Ovary (tissue), 9 donors: ENCODE results near the gene PCDHA3. TPM values are rescaled to one million over a fixed set of nuclear protein-coding genes. Genes with fewer than 3 reads are reported as not detected.
"Not testable (repeated sequence)": the region's sequence is repeated elsewhere in the genome, so short reads cannot be mapped to it uniquely, and the experiment has no call there.

Experiments used
- DNase-seq, 5 donors: peaks; one replicate each; pipeline ENCODE4 v3.0.0-alpha.2; 2019 to 2020
- H3K27ac ChIP-seq, 2 donors: fragments of 200-600 bp; one replicate each; pipeline versions ENCODE4 v1.5.1 to v1.8.0; 2019 to 2022
- H3K27me3 ChIP-seq: fragments of 200-600 bp; one replicate; pipeline ENCODE4 v1.8.0; 2022
- H3K36me3 ChIP-seq: fragments of 200-600 bp; sonication (generic); one replicate; pipeline ENCODE4 v1.5.1; 2019
- H3K4me1 ChIP-seq: one replicate; pipeline ENCODE4 v1.8.1; 2013; ENCODE audit warnings: mild to moderate bottlenecking, moderate library complexity; ENCODE audit not compliant: insufficient read depth
- H3K4me3 ChIP-seq: fragments of 200-600 bp; sonication (generic); one replicate; pipeline ENCODE4 v1.5.1; 2017
- H3K9me3 ChIP-seq, 2 donors: fragments of 200-600 bp in 1 of 2; sonication (generic) in 1 of 2; one replicate each; pipeline versions ENCODE4 v1.5.1 to v1.8.1; 2013 to 2019; ENCODE audit warnings: mild to moderate bottlenecking in 1 of 2, moderate library complexity in 1 of 2
- EP300 ChIP-seq: sonication (generic); formaldehyde crosslinking; IDR thresholded peaks from one replicate; pipeline ENCODE4 v1.6.1; 2017; ENCODE audit warnings: antibody characterized with exemption
- POLR2A ChIP-seq: fragments of 450-650 bp; IDR thresholded peaks from one replicate; pipeline ENCODE4 v1.6.1; 2017; ENCODE audit warnings: antibody characterized with exemption, mild to moderate bottlenecking, moderate library complexity
- WGBS, 3 donors: extraction: QIAGEN DNeasy Blood & Tissue Kit in 1 of 3; methylation state at CpG; one replicate each; pipeline versions ENCODE4 v1.1.5 to v1.1.7; 2013 to 2017; 5-methylcytosine and 5-hydroxymethylcytosine counted together
- intact Hi-C, 4 donors: fragments of 100-400 bp; cut with DNase I; formaldehyde crosslinking; loops; one replicate each; pipeline versions ENCODE4 v1.11.0 to v1.15.1; 2022 to 2023
- polyA plus RNA-seq, 2 donors: library from polyadenylated mRNA; stranded (reverse); fragments of 200-250 nt in 1 of 2; fragments of 350-450 nt in 1 of 2; fragmentation: Illumina TruSeq in 1 of 2; extraction: RNeasy Lipid Tissue Mini Kit (QIAGEN cat#74804) in 1 of 2; gene quantifications; one replicate each; pipeline ENCODE4 v1.2.3, GENCODE V29; 2013 to 2014
- total RNA-seq, 7 donors: library from RNA; depleted of rRNA in 2 of 7; stranded (reverse); fragments of >200 nt in 2 of 7; fragmentation: NEBNext Ultra II Directional in 3 of 7; extraction: Animal tissue kit (Norgen Biotek cat#: 25700) in 3 of 7; gene quantifications; one replicate each; pipeline versions ENCODE4 v1.1.0 to v1.2.4, GENCODE V29; 2016 to 2023
- TF ChIP-seq, protein P1 (sequence below), 3 donors: fragments of 450-650 bp in 2 of 3; fragments of 200-600 bp in 1 of 3; IDR thresholded peaks; one replicate each; pipeline versions ENCODE4 v1.5.1 to v1.8.0; 2016 to 2022; ENCODE audit warnings: antibody characterized with exemption in 3 of 3, mild to moderate bottlenecking in 1 of 3
- donor health status: DM: no; HTN: no; CAD: no; lungs with moderate emphysema.
- donor health status: DM: no; HTN: no; CAD: no.
- donor health status: Bipolar disorder and iron deficiency.
- donor health status: DM: yes; HTN: yes; CAD: no.
- donor health status: DM: no; HTN: no; CAD: no.
- donor health status: DM: yes; HTN: yes; CAD: no.

The PCDHA3 gene
- total and polyA plus RNA-seq, 9 donors, result 0.45 to 2.7 (median 1.4) TPM

DNA sequence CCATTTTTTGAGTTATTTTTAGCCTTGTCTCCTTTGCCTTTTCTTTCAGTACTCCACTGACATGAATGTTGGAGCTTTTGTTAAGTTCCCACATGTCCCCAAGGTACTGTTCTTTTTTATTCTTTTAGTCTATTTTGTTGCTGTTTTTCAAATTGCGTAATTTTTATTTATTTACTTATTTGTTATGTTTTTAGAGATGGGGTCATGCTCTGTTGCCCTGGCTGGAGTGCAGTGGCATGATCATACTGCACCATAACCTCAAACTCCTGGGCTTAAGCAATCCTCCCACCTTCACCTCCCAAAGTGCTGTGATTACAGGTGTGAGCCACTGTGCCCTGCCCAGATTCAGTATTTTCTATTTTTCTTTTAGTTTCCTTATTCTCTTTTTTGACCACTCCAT, 20.3 kb upstream of the PCDHA3 start:
- H3K4me1 ChIP-seq, result no peaks in the 10 kb centered on the region
- intact Hi-C loops, result no loop called here
- no peaks in the 10 kb centered on the region for H3K27me3 ChIP-seq
- no peaks in the 10 kb centered on the region for H3K36me3 ChIP-seq
- H3K27ac ChIP-seq, result no peak overlapping the region
- H3K4me3 ChIP-seq, result no peak overlapping the region
- TF ChIP-seq, protein P1, sequence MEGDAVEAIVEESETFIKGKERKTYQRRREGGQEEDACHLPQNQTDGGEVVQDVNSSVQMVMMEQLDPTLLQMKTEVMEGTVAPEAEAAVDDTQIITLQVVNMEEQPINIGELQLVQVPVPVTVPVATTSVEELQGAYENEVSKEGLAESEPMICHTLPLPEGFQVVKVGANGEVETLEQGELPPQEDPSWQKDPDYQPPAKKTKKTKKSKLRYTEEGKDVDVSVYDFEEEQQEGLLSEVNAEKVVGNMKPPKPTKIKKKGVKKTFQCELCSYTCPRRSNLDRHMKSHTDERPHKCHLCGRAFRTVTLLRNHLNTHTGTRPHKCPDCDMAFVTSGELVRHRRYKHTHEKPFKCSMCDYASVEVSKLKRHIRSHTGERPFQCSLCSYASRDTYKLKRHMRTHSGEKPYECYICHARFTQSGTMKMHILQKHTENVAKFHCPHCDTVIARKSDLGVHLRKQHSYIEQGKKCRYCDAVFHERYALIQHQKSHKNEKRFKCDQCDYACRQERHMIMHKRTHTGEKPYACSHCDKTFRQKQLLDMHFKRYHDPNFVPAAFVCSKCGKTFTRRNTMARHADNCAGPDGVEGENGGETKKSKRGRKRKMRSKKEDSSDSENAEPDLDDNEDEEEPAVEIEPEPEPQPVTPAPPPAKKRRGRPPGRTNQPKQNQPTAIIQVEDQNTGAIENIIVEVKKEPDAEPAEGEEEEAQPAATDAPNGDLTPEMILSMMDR (IDR thresholded peaks at IDR 0.05), result no peak
- TF ChIP-seq EP300 (no peak), POLR2A (no peak)
- no peak for DNase-seq
- 74 to 100% (median 78%) methylated on average over 1 of the region's 1 CpG for WGBS, 3 donors
- H3K9me3 ChIP-seq, result peaks cover 0 to 6% of the 10 kb centered on the region in 2 donors

DNA sequence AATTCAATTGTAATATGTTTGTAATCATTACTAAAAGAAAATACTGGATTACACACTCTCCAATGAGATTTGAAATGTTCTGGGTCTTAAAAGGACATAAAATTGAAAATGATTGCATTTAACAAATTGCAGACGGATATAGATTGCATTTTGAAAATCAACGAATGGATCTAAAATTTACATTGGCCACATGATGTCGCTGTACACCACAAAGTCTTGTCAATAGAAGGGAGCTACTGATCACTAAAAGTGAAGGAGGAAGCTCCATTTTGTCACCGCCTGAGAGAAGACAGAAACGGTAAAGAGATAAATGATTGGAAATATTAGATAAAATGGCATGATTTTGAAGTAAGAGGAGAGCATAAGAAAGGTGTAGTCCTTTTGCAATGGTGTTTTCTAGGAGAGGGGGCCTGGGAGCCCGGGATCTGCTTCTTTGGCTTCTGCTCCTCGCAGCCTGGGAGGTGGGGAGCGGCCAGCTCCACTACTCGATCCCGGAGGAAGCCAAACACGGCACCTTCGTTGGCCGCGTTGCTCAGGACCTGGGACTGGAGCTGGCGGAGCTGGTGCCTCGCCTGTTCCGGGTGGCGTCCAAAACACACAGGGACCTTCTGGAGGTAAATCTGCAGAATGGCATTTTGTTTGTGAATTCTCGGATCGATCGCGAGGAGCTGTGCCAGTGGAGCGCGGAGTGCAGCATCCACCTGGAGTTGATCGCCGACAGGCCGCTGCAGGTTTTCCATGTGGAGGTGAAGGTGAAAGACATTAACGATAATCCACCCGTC, 14.8 kb upstream of the PCDHA3 start, which contains the start of gene PCDHA1:
Gene PCDHA1, plus strand, starts transcription at position 236 of the 782 bp plus-strand sequence.
- H3K4me3 ChIP-seq, result no peak within 1 kb of the TSS
- WGBS, 3 donors, result 13 to 32% (median 30%) methylated on average over 29 of the region's 29 CpGs
- intact Hi-C loops, result no loop called here
- no peaks in the 10 kb centered on the region for H3K27me3 ChIP-seq
- H3K36me3 ChIP-seq, result no peaks in the 10 kb centered on the region
- no peak within 1 kb of the TSS for H3K27ac ChIP-seq
- TF ChIP-seq EP300 (no peak), POLR2A (no peak)
- TF ChIP-seq, protein P1 (IDR thresholded peaks at IDR 0.05), result no peak
- H3K9me3 ChIP-seq, result peaks cover 0 to 35% of the 10 kb centered on the region in 2 donors
- no peak for DNase-seq
- H3K4me1 ChIP-seq, result no peaks in the 10 kb centered on the region

DNA sequence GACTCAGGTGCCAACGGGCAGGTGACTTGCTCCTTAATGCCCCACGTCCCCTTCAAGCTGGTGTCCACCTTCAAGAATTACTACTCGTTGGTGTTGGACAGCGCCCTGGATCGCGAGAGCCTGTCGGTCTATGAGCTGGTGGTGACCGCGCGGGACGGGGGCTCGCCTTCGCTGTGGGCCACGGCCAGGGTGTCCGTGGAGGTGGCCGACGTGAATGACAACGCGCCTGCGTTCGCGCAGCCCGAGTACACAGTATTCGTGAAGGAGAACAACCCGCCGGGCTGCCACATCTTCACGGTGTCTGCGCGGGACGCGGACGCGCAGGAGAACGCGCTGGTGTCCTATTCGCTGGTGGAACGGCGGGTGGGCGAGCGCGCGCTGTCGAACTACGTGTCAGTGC, 13.4 kb upstream of the PCDHA3 start:
- H3K27me3 ChIP-seq, result not testable (repeated sequence)
- peaks cover 0 to 29% of the 10 kb centered on the region in 2 donors for H3K9me3 ChIP-seq
- 35 to 50% (median 48%) methylated on average over 38 to 44 of the region's 44 CpGs for WGBS, 3 donors

DNA sequence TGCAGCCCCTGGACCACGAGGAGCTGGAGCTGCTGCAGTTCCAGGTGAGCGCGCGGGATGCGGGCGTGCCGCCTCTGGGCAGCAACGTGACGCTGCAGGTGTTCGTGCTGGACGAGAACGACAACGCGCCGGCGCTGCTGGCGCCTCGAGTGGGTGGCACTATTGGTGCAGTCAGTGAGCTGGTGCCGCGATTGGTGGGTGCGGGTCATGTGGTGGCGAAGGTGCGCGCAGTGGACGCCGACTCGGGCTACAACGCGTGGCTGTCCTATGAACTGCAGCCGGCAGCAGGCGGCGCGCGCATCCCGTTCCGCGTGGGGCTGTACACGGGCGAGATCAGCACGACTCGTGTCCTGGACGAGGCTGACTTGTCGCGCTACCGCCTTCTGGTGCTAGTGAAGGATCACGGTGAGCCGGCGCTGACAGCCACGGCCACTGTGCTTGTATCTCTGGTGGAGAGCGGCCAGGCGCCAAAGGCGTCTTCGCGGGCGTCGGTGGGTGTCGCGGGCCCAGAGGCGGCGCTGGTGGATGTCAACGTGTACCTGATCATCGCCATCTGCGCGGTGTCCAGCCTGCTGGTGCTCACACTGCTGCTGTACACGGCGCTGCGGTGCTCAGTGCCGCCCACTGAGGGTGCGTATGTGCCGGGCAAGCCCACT, 12.9 kb upstream of the PCDHA3 start:
- DNase-seq, H3K27me3 ChIP-seq, intact Hi-C loops, H3K4me3 ChIP-seq, H3K4me1 ChIP-seq, H3K36me3 ChIP-seq, H3K27ac ChIP-seq: not testable (repeated sequence)
- H3K9me3 ChIP-seq, result peaks cover 0 to 29% of the 10 kb centered on the region in 2 donors
- 31 to 52% (median 45%) methylated on average over 70 of the region's 70 CpGs for WGBS, 3 donors

More for the DNA sequence above, 13.4 kb upstream of the PCDHA3 start:
- DNase-seq, H3K4me3 ChIP-seq, H3K36me3 ChIP-seq, intact Hi-C loops, H3K27ac ChIP-seq, H3K4me1 ChIP-seq: not testable (repeated sequence)

DNA sequence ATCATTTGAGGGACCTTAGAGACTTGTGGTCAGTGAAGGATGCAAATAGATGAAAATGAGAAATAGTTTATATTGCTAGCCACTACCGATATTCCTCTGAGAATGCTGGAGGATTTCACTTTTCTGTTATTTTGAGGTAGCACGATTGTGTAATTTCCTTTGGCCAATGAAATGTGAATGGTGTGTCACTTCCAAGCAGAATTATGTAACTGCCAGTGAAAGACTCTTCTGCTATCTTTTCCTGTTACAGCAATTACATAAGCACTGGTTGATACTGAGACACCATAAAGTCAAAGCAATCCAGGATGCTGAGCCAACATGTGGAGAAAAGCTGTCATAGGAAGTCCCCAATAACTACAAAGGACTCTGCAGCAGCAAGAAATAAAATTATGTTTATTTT, 9.8 kb upstream of the PCDHA3 start:
- Histone ChIP-seq H3K27me3 (no peaks in the 10 kb centered on the region), H3K4me3 (no peak overlapping the region), H3K36me3 (no peaks in the 10 kb centered on the region), H3K4me1 (no peaks in the 10 kb centered on the region), H3K27ac (no peak overlapping the region), H3K9me3 (peaks cover 0 to 35% of the 10 kb centered on the region in 2 donors)
- no peak for DNase-seq
- TF ChIP-seq EP300 (no peak), POLR2A (no peak)
- TF ChIP-seq, protein P1 (IDR thresholded peaks at IDR 0.05), result no peak
- 26 to 49% (median 44%) methylated on average over 2 of the region's 2 CpGs for WGBS, 3 donors
- intact Hi-C loops, result no loop called here
